Measurements from ENCODE around the gene TOMT. TPM values are rescaled to one million over a fixed set of nuclear protein-coding genes. Genes with fewer than 3 reads are reported as not detected.

The TOMT gene
- polyA plus RNA-seq, 3 donors = not detected

- Histone ChIP-seq H3K4me1 (ENCODE audit: control insufficient read depth in 1 of 2, insufficient read depth in 2 of 2, low read length in 2 of 2) (peaks cover 31 to 59% of the 10 kb centered on the region in 2 donors), H3K79me2 (ENCODE audit: insufficient read depth, low read length) (peaks cover 42% of the 10 kb centered on the region), H3K4me3 (replicated peaks in 1 of 3; ENCODE audit: low read depth in 2 of 3, low read length in 3 of 3) (peak overlapping the region; percentile 40 to 98 (median 69)), H4K20me1 (ENCODE audit: insufficient read depth, low read length) (no peaks in the 10 kb centered on the region), H3K9me3 (replicated peaks in 1 of 2; ENCODE audit: control insufficient read depth in 1 of 2, insufficient read depth in 1 of 2, low read length in 2 of 2) (no peaks in the 10 kb centered on the region), H2AFZ (ENCODE audit: insufficient read depth, low read depth, low read length, poor library complexity, severe bottlenecking) (peak overlapping the region; percentile 89), H3K4me2 (replicated peaks; ENCODE audit: extremely low read depth, low read length, poor library complexity, severe bottlenecking) (peak overlapping the region; percentile 93), H3K27me3 (ENCODE audit: control insufficient read depth in 2 of 2, insufficient read depth in 2 of 2, low read length in 2 of 2) (no peaks in the 10 kb centered on the region), H3K9ac (ENCODE audit: insufficient read depth, low read length, poor library complexity, severe bottlenecking) (peak overlapping the region; percentile 47), H3K36me3 (replicated peaks in 1 of 2; ENCODE audit: control insufficient read depth in 1 of 2, insufficient read depth in 2 of 2, low read length in 2 of 2) (peaks cover 0 to 14% of the 10 kb centered on the region in 2 donors), H3K27ac (ENCODE audit: low read depth in 1 of 2, low read length in 2 of 2) (peak overlapping the region; percentile 53 to 82)
- Mint-ChIP-seq H3K4me1 (peaks cover 43% of the 10 kb centered on the region), H3K9me3 (no peaks in the 10 kb centered on the region), H3K27ac (peak overlapping the region; percentile 96 to 100 (median 98)), H3K4me3 (peak overlapping the region; percentile 84 to 98), H3K27me3 (ENCODE audit: low read depth in 3 of 3) (no peaks in the 10 kb centered on the region), H3K36me3 (peaks cover 10 to 16% of the 10 kb centered on the region in 2 donors)
- intact Hi-C loops (cut with micrococcal nuclease) = loop anchor here in 1 of 2 donors (2.0 kb wide), 1 partner anchor 22 kb away; the partner anchor contains the start of gene LAMTOR1
- 94% methylated on average over 9 of the region's 21 CpGs for WGBS (ENCODE audit: insufficient coverage)
- no peak for TF ChIP-seq CTCF (IDR thresholded peaks at IDR 0.05)
- no peak for DNase-seq
These were observed 24.5 kb upstream of the TOMT start for GRCh38 chr11:72081184-72081644.

GRCh38 chr11:72081821-72082453, 23.8 kb upstream of the TOMT start:
- peak overlapping the region; percentile 11 for H3K4me2 ChIP-seq (replicated peaks; ENCODE audit: extremely low read depth, low read length, poor library complexity, severe bottlenecking)

More at GRCh38 chr11:72081821-72082453, 23.8 kb upstream of the TOMT start:
- Mint-ChIP-seq H3K4me3 (peak overlapping the region in 1 of 2 donors; percentile 84), H3K27ac (peak overlapping the region; percentile 96 to 100 (median 98)), H3K36me3 (peaks cover 17% of the 10 kb centered on the region in 2 donors), H3K4me1 (peaks cover 39% of the 10 kb centered on the region), H3K9me3 (no peaks in the 10 kb centered on the region), H3K27me3 (ENCODE audit: low read depth in 3 of 3) (no peaks in the 10 kb centered on the region)
- DNase-seq = peak in 2 of 3 donors; percentile 20 to 55
- 94% methylated on average over 2 of the region's 3 CpGs for WGBS (ENCODE audit: insufficient coverage)
- Histone ChIP-seq H3K36me3 (replicated peaks in 1 of 2; ENCODE audit: control insufficient read depth in 1 of 2, insufficient read depth in 2 of 2, low read length in 2 of 2) (peaks cover 0 to 21% of the 10 kb centered on the region in 2 donors), H3K9ac (ENCODE audit: insufficient read depth, low read length, poor library complexity, severe bottlenecking) (peak overlapping the region; percentile 7), H4K20me1 (ENCODE audit: insufficient read depth, low read length) (no peaks in the 10 kb centered on the region), H3K27me3 (ENCODE audit: control insufficient read depth in 2 of 2, insufficient read depth in 2 of 2, low read length in 2 of 2) (no peaks in the 10 kb centered on the region), H3K4me1 (ENCODE audit: control insufficient read depth in 1 of 2, insufficient read depth in 2 of 2, low read length in 2 of 2) (peaks cover 31 to 53% of the 10 kb centered on the region in 2 donors), H2AFZ (ENCODE audit: insufficient read depth, low read depth, low read length, poor library complexity, severe bottlenecking) (peak overlapping the region; percentile 43), H3K79me2 (ENCODE audit: insufficient read depth, low read length) (peaks cover 35% of the 10 kb centered on the region), H3K9me3 (replicated peaks in 1 of 2; ENCODE audit: control insufficient read depth in 1 of 2, insufficient read depth in 1 of 2, low read length in 2 of 2) (no peaks in the 10 kb centered on the region), H3K4me3 (replicated peaks in 1 of 3; ENCODE audit: low read depth in 2 of 3, low read length in 3 of 3) (peak overlapping the region in 1 of 3 experiments; percentile 98), H3K27ac (ENCODE audit: low read depth in 1 of 2, low read length in 2 of 2) (peak overlapping the region; percentile 2 to 82)
- no peak for TF ChIP-seq CTCF (IDR thresholded peaks at IDR 0.05)
- intact Hi-C loops (cut with micrococcal nuclease) = loop anchor here in 1 of 2 donors (2.0 kb wide), 1 partner anchor 21 kb away; the partner anchor contains the start of gene LAMTOR1
